SK-N-SH (cell line): Measurements from ENCODE around the gene CDCP1. TPM values are rescaled to one million over a fixed set of nuclear protein-coding genes. Genes with fewer than 3 reads are reported as not detected.

Source experiments
- CTCF ChIA-PET: fragments of 300-600, 350-600 bp; formaldehyde crosslinking; extraction: SDS; loops from one replicate; lab custom pipeline; 2021; lab: Yijun Ruan, JAX
- POLR2A ChIA-PET: fragments of 350-600 bp; sonication (Branson Sonifier 250); formaldehyde crosslinking; extraction: SDS; loops from one replicate; lab custom pipeline; 2020; ENCODE audit warnings: antibody characterized with exemption, inconsistent platforms; lab: Yijun Ruan, JAX
- DNase-seq: peaks from one replicate; pipeline ENCODE4 v3.0.0; 2012
- H2AFZ ChIP-seq: fragments of 200-600 bp; sonication (generic); 2 replicates; pipeline ENCODE4 v1.8.1; 2016; ENCODE audit warnings: antibody characterized with exemption, mild to moderate bottlenecking, low read depth
- H3F3A ChIP-seq: fragments of 200-600 bp; sonication (generic); replicated peaks from 2 replicates; pipeline ENCODE3; 2016; ENCODE audit warnings: antibody characterized with exemption, mild to moderate bottlenecking; ENCODE audit not compliant: insufficient read depth
- H3K27ac ChIP-seq, 2 experiments: fragments of 200-500 bp in 1 of 2; fragments of 200-600 bp in 1 of 2; sonication (Bioruptor generic) in 1 of 2; sonication (generic), shearing (Covaris generic) in 1 of 2; 2 replicates each; pipeline versions ENCODE4 v1.5.1 to v1.6.1; 2014 to 2016; ENCODE audit warnings: low read depth in 2 of 2, inconsistent platforms in 1 of 2, low read length in 1 of 2, mild to moderate bottlenecking in 1 of 2, mixed read lengths in 1 of 2
- H3K27me3 ChIP-seq: fragments of 200-600 bp; sonication (generic), shearing (Covaris generic); 2 replicates; pipeline ENCODE4 v1.6.1; 2016; ENCODE audit warnings: mixed run types; ENCODE audit not compliant: insufficient read depth
- H3K36me3 ChIP-seq, 2 experiments: fragments of 200-500 bp in 1 of 2; fragments of 200-600 bp in 1 of 2; sonication (Bioruptor generic) in 1 of 2; sonication (generic) in 1 of 2; replicated peaks in 1 of 2; 2 replicates each; pipeline versions ENCODE3 to v1.5.1; 2014 to 2016; ENCODE audit warnings: low read length in 1 of 2, mild to moderate bottlenecking in 1 of 2; ENCODE audit not compliant: insufficient read depth in 2 of 2, control insufficient read depth in 1 of 2
- H3K4me1 ChIP-seq, 2 experiments: fragments of 200-500 bp in 1 of 2; fragments of 200-600 bp in 1 of 2; sonication (Bioruptor generic) in 1 of 2; sonication (generic), shearing (Covaris generic) in 1 of 2; 2 replicates each; pipeline versions ENCODE4 v1.5.1 to v1.6.1; 2014 to 2016; ENCODE audit warnings: low read depth in 1 of 2, low read length in 1 of 2, mixed run types in 1 of 2; ENCODE audit not compliant: insufficient read depth in 2 of 2, control insufficient read depth in 1 of 2
- H3K4me2 ChIP-seq: fragments of 200-600 bp; sonication (generic), shearing (Covaris generic); 2 replicates; pipeline ENCODE4 v1.6.1; 2017; ENCODE audit warnings: mixed run types
- H3K4me3 ChIP-seq, 2 experiments: fragments of 200-500 bp in 1 of 2; fragments of 200-600 bp in 1 of 2; sonication (Bioruptor generic) in 1 of 2; sonication (generic), shearing (Covaris generic) in 1 of 2; 2 replicates each; pipeline versions ENCODE4 v1.5.1 to v1.8.1; 2014 to 2016; ENCODE audit warnings: low read depth in 2 of 2, inconsistent platforms in 1 of 2, low read length in 1 of 2, mild to moderate bottlenecking in 1 of 2, mixed read lengths in 1 of 2, moderate library complexity in 1 of 2
- H3K79me2 ChIP-seq: fragments of 200-600 bp; sonication (generic); 2 replicates; pipeline ENCODE4 v1.8.1; 2017; ENCODE audit warnings: mild to moderate bottlenecking; ENCODE audit not compliant: insufficient read depth
- H3K9ac ChIP-seq: fragments of 200-600 bp; sonication (generic); 2 replicates; pipeline ENCODE4 v1.6.1; 2017; ENCODE audit warnings: mixed run types
- H3K9me2 ChIP-seq: fragments of 200-600 bp; sonication (generic); 2 replicates; pipeline ENCODE4 v1.6.1; 2017; ENCODE audit warnings: mixed run types
- H3K9me3 ChIP-seq: fragments of 200-600 bp; sonication (generic); 2 replicates; pipeline ENCODE4 v1.6.1; 2017; ENCODE audit warnings: mixed run types, mild to moderate bottlenecking, moderate library complexity
- H4K20me1 ChIP-seq: fragments of 200-600 bp; sonication (generic); 2 replicates; pipeline ENCODE4 v1.6.1; 2017; ENCODE audit warnings: mild to moderate bottlenecking, mixed run types; ENCODE audit not compliant: insufficient read depth
- ELF1 ChIP-seq: IDR thresholded peaks from 2 replicates; pipeline ENCODE4 v1.4.0; 2012
- EP300 ChIP-seq, 2 experiments: IDR thresholded peaks; 2 replicates each; pipeline versions ENCODE4 v1.4.0 to v1.6.1; 2012; ENCODE audit warnings: borderline replicate concordance in 1 of 2, low read depth in 1 of 2, low read length in 1 of 2
- FOSL2 ChIP-seq: IDR thresholded peaks from 2 replicates; pipeline ENCODE4 v1.4.0; 2012; ENCODE audit warnings: low read depth, mild to moderate bottlenecking, moderate library complexity, borderline replicate concordance
- FOXM1 ChIP-seq: IDR thresholded peaks from 2 replicates; pipeline ENCODE4 v1.4.0; 2012; ENCODE audit warnings: low read depth, mild to moderate bottlenecking
- GABPA ChIP-seq: IDR thresholded peaks from 2 replicates; pipeline ENCODE4 v1.4.0; 2012; ENCODE audit warnings: low read depth, mild to moderate bottlenecking
- JUND ChIP-seq: IDR thresholded peaks from 2 replicates; pipeline ENCODE4 v1.4.0; 2012
- MEF2A ChIP-seq: IDR thresholded peaks from 2 replicates; pipeline ENCODE4 v1.4.0; 2012; ENCODE audit warnings: low read depth, borderline replicate concordance
- MXI1 ChIP-seq: IDR thresholded peaks from 2 replicates; pipeline ENCODE4 v1.6.1; 2012; ENCODE audit warnings: mild to moderate bottlenecking, low read depth, low read length, improper control_type of control experiment
- NFIC ChIP-seq: IDR thresholded peaks from 2 replicates; pipeline ENCODE4 v1.4.0; 2012; ENCODE audit warnings: borderline replicate concordance
- NRF1 ChIP-seq: IDR thresholded peaks from 2 replicates; pipeline ENCODE4 v1.6.1; 2012; ENCODE audit warnings: low read depth, mild to moderate bottlenecking, low read length
- POLR2AphosphoS5 ChIP-seq: IDR thresholded peaks from 2 replicates; pipeline ENCODE4 v1.6.1; 2012; ENCODE audit warnings: low read depth, low read length
- RAD21 ChIP-seq: IDR thresholded peaks from 2 replicates; pipeline ENCODE4 v1.6.1; 2012; ENCODE audit warnings: mild to moderate bottlenecking, low read length
- TCF12 ChIP-seq: IDR thresholded peaks from 2 replicates; pipeline ENCODE4 v1.4.0; 2012
- YY1 ChIP-seq: IDR thresholded peaks from 2 replicates; pipeline ENCODE4 v1.4.0; 2012; ENCODE audit warnings: low read depth, mild to moderate bottlenecking
- WGBS: methylation state at CpG from one replicate; pipeline ENCODE4 v1.1.6; 2017; ENCODE audit warnings: low lambda C conversion rate; 5-methylcytosine and 5-hydroxymethylcytosine counted together
- polyA plus RNA-seq, 3 experiments: library from polyadenylated mRNA; depleted of rRNA; stranded (reverse); fragments of >200 nt; gene quantifications; 2 replicates each; pipeline ENCODE4 v1.2.3, GENCODE V29; 2012
- TF ChIP-seq, protein P1 (sequence below): IDR thresholded peaks from 2 replicates; pipeline ENCODE4; 2012
- TF ChIP-seq, protein P2 (sequence below): fragments of 150-350 bp; IDR thresholded peaks from 2 replicates; pipeline ENCODE4 v1.6.1; 2016; ENCODE audit warnings: mild to moderate bottlenecking, low read depth, low read length
- TF ChIP-seq, protein P3 (sequence below): fragments of 200-600 bp; sonication (generic); IDR thresholded peaks from 2 replicates; pipeline ENCODE4 v1.6.1; 2017; ENCODE audit warnings: antibody characterized with exemption, mild to moderate bottlenecking, moderate library complexity
- TF ChIP-seq, protein P4 (sequence below): IDR thresholded peaks from 2 replicates; pipeline ENCODE4 v1.4.0; 2012; ENCODE audit warnings: low read depth

Gene CDCP1
- polyA plus RNA-seq, 1 of the 3 experiments (the other 2 are of a cell fraction), result 3.6 TPM

DNA sequence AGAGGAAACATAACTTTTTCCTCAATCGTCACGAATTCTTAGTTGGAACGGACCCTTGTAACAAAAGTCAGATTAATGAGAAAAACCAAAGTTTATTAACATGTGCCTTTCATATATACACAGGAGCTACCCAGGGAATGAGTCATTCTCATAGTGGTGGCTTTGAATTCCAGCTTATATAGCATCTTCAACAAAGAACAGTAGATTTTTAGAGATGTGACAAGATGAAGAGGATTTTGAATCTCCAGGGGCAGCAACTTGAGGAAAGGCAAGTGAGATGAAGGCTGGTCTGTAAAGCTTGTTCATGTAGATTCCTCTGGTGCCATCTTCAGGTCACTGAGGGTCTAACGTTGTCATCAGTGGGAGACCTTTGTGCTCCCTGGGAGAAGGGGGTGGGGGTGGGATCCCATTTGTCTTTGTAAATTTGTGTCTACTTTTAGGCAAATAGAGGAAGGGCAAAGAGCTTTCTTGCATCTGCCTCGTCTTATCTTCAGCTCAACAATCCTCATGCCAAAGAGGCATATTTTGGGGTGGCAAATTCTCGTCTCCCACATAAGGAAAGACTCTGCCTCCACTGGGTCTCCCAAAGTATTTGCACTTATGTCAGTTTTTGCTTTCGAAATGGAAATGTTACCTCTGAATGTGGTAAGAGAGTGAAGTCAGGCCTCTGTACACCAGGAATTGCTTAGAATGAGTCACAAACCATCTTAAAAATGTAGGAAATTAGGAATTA, 90.6 kb downstream of the CDCP1 start (continued):
- TF ChIP-seq JUND, result peak; percentile 29; the same call in 1 of the 2 replicates
- TF ChIP-seq FOSL2, result peak; percentile 13; the same call in 1 of the 2 replicates
- no peak for TF ChIP-seq GABPA
- TF ChIP-seq, all 33 proteins: peak for 7

DNA sequence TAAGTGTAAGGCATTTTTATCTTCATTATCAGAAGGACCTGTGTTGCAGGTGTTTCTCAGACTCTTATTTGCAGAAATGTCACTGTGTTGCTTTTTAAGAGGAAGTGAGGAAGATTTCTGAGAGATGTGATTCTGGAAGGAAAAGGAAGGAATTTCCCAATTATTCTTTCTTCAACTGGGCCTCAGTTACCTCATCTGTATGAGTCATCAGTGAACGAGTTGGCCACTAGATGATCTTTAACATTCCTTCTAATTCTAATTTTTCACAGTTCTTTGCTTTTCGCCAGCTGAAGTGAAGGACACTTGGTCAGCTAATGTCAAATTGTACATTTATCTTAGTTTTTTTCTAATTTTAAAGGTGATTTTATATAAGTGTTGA, 91.2 kb downstream of the CDCP1 start:
- 47% methylated on average over 2 of the region's 2 CpGs for whole genome bisulfite sequencing
- H3K4me1 ChIP-seq, result peaks cover 0 to 17% of the 10 kb centered on the region in 2 experiments; a peak in 2 of 4 replicates
- peak overlapping the region; percentile 48; the same call in 1 of the 2 replicates for H3K4me2 ChIP-seq
- H3K27ac ChIP-seq, result peak overlapping the region in 1 of 2 experiments; percentile 67; a peak in 3 of 4 replicates
- H3K79me2 ChIP-seq, result no peaks in the 10 kb centered on the region
- no peak for DNase-seq
- H3K4me3 ChIP-seq, result no peak overlapping the region
- peak overlapping the region; percentile 12 for H3K9ac ChIP-seq
- ChIA-PET POLR2A (no interaction called here), CTCF (interaction anchor here (0.6 to 9.6 kb wide), 7 partner anchors 12 to 456 kb away, joined by 3 to 129 read pairs (median 4); no protein-coding TSS in a partner anchor)
- no peaks in the 10 kb centered on the region for H3K9me2 ChIP-seq
- peaks cover 16% of the 10 kb centered on the region for H3F3A ChIP-seq
- no peaks in the 10 kb centered on the region for H3K9me3 ChIP-seq
- H3K27me3 ChIP-seq, result no peaks in the 10 kb centered on the region
- H4K20me1 ChIP-seq, result no peaks in the 10 kb centered on the region
- TF ChIP-seq MXI1 (no peak), EP300 (IDR thresholded peaks at IDR 0.05; ENCODE audit: borderline replicate concordance in 1 of 2, low read depth in 1 of 2, low read length in 1 of 2) (no peak), FOXM1 (no peak), POLR2AphosphoS5 (no peak), YY1 (no peak), RAD21 (no peak), ELF1 (no peak), FOSL2 (peak; percentile 51; the same call in 1 of the 2 replicates), MEF2A (no peak), JUND (0 out of 2 replicates have a peak, but pooled peaks have one; percentile 23), NRF1 (no peak), NFIC (no peak), TCF12 (peak; percentile 25; the same call in 1 of the 2 replicates)
- TF ChIP-seq, protein P1, sequence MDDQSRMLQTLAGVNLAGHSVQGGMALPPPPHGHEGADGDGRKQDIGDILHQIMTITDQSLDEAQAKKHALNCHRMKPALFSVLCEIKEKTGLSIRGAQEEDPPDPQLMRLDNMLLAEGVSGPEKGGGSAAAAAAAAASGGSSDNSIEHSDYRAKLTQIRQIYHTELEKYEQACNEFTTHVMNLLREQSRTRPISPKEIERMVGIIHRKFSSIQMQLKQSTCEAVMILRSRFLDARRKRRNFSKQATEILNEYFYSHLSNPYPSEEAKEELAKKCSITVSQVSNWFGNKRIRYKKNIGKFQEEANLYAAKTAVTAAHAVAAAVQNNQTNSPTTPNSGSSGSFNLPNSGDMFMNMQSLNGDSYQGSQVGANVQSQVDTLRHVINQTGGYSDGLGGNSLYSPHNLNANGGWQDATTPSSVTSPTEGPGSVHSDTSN, result no peak
- TF ChIP-seq, protein P2, sequence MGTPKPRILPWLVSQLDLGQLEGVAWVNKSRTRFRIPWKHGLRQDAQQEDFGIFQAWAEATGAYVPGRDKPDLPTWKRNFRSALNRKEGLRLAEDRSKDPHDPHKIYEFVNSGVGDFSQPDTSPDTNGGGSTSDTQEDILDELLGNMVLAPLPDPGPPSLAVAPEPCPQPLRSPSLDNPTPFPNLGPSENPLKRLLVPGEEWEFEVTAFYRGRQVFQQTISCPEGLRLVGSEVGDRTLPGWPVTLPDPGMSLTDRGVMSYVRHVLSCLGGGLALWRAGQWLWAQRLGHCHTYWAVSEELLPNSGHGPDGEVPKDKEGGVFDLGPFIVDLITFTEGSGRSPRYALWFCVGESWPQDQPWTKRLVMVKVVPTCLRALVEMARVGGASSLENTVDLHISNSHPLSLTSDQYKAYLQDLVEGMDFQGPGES, result no peak
- TF ChIP-seq, protein P3, sequence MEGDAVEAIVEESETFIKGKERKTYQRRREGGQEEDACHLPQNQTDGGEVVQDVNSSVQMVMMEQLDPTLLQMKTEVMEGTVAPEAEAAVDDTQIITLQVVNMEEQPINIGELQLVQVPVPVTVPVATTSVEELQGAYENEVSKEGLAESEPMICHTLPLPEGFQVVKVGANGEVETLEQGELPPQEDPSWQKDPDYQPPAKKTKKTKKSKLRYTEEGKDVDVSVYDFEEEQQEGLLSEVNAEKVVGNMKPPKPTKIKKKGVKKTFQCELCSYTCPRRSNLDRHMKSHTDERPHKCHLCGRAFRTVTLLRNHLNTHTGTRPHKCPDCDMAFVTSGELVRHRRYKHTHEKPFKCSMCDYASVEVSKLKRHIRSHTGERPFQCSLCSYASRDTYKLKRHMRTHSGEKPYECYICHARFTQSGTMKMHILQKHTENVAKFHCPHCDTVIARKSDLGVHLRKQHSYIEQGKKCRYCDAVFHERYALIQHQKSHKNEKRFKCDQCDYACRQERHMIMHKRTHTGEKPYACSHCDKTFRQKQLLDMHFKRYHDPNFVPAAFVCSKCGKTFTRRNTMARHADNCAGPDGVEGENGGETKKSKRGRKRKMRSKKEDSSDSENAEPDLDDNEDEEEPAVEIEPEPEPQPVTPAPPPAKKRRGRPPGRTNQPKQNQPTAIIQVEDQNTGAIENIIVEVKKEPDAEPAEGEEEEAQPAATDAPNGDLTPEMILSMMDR, result no peak
- TF ChIP-seq, protein P4, sequence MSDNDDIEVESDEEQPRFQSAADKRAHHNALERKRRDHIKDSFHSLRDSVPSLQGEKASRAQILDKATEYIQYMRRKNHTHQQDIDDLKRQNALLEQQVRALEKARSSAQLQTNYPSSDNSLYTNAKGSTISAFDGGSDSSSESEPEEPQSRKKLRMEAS, result no peak
- H3K36me3 ChIP-seq, result no peaks in the 10 kb centered on the region
- no peak overlapping the region for H2AFZ ChIP-seq
